Smooth muscle cell of the umbilical artery (primary cell): Measurements from ENCODE around the gene GIMAP2. TPM values are rescaled to one million over a fixed set of nuclear protein-coding genes. Genes with fewer than 3 reads are reported as not detected.

ENCODE experiments used
- total RNA-seq: library from RNA; depleted of rRNA; stranded (reverse); fragments of >200 nt; gene quantifications from 2 replicates; pipeline ENCODE4 v1.2.3, GENCODE V29; 2014

Gene GIMAP2
- total RNA-seq, result under 0.01 TPM in 1 of 2 replicates, not detected in the other

GRCh38 chr7:150685219-150686029 lies at the start of gene GIMAP2:
GIMAP2 (plus strand) TSS chr7:150685706; CDS start chr7:150687060, 1,354 bp downstream.

GRCh38 chr7:150716368-150716767 lies 30.9 kb downstream of the GIMAP2 start, which contains the start of gene GIMAP1:
GIMAP1 (plus strand) TSS chr7:150716613; CDS start chr7:150719048, 2,435 bp downstream.

GRCh38 chr7:150737265-150738055 lies 52.0 kb downstream of the GIMAP2 start, which contains the start of gene GIMAP5:
GIMAP5 (plus strand) TSS chr7:150737418; CDS start chr7:150740885, 3,467 bp downstream.

Other genes starting within 250 kb of the GIMAP2 start
- under 0.01 TPM in 1 of 2 replicates, not detected in the other for gene GIMAP8, start 235.1 kb upstream of the GIMAP2 start, total RNA-seq
- gene GIMAP7, start 170.8 kb upstream of the GIMAP2 start, total RNA-seq, result not detected in 2 replicates
- 0.23 and 0.59 TPM in 2 replicates for gene GIMAP4, start 118.3 kb upstream of the GIMAP2 start, total RNA-seq
- gene GIMAP6, start 53.3 kb upstream of the GIMAP2 start, total RNA-seq, result 0.05 and 0.30 TPM in 2 replicates
- gene GIMAP1, start 30.9 kb downstream of the GIMAP2 start, total RNA-seq, result under 0.01 TPM in 1 of 2 replicates, not detected in the other
- gene GIMAP5, start 51.7 kb downstream of the GIMAP2 start, total RNA-seq, result not detected in 2 replicates
- not detected in 2 replicates for gene TMEM176B, start 114.7 kb downstream of the GIMAP2 start, total RNA-seq
- not detected in 2 replicates for gene TMEM176A, start 115.1 kb downstream of the GIMAP2 start, total RNA-seq
- not detected in 2 replicates for gene AOC1, start 166.8 kb downstream of the GIMAP2 start, total RNA-seq